ENCODE measurements around the gene APEH. TPM values are rescaled to one million over a fixed set of nuclear protein-coding genes. Genes with fewer than 3 reads are reported as not detected.

The APEH gene
- total RNA-seq, 1 donor from 2014 or later = 128 TPM

- DNase-seq = no peak
Observed at GRCh38 chr3:49652218-49652902, 21.8 kb upstream of the APEH start.

DNA sequence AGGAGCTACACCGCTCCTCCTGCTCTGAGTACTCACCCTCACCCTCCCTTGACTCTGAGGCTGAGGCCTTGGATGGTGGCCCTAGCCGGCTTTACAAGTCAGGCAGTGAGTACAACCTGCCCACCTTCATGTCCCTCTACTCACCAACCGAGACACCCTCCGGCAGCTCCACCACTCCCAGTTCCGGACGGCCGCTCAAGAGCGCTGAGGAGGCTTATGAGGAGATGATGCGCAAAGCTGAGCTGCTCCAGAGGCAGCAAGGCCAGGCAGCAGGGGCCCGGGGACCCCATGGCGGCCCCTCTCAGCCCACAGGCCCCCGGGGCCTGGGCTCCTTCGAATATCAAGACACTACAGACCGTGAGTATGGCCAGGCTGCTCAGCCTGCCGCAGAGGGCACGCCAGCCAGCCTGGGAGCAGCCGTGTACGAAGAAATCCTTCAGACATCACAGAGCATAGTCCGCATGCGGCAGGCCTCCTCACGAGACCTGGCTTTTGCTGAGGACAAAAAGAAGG is 21.2 kb upstream of the APEH start:
- no peak for DNase-seq

DNA sequence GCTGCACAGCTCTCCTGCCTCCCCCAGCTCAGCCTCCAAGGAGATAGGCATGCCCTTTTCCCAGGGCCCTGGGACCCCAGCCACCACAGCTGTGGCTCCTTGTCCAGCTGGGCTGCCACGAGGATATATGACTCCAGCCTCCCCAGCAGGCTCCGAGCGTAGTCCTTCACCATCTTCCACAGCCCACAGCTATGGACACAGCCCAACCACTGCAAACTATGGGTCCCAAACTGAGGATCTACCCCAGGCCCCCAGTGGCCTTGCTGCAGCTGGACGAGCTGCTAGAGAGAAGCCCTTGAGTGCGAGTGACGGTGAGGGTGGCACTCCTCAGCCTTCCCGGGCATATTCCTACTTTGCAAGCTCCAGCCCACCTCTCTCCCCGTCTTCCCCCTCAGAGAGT is 20.5 kb upstream of the APEH start:
- no peak for DNase-seq

DNA sequence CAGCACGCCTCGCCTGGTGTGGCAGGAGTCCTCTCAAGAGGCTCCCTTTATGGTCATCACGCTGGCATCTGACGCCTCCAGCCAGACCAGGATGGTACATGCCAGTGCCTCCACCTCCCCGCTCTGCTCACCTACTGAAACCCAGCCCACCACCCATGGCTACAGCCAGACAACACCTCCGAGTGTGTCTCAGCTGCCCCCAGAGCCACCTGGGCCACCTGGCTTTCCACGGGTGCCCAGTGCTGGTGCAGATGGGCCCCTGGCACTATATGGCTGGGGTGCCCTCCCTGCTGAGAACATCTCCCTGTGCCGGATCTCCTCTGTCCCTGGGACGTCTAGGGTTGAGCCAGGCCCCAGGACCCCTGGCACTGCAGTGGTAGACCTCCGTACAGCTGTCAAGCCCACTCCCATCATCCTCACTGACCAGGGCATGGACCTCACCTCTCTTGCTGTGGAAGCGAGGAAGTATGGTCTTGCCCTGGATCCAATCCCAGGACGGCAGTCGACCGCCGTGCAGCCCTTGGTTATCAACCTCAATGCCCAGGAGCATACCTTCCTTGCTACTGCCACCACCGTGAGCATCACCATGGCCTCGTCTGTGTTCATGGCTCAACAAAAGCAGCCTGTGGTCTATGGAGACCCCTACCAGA is 19.9 kb upstream of the APEH start:
- DNase-seq = no peak

GRCh38 chr3:49654955-49655556 is 19.1 kb upstream of the APEH start:
- no peak for DNase-seq

- no peak for DNase-seq
Observed at GRCh38 chr3:49655731-49656285, 18.3 kb upstream of the APEH start.

- no peak for DNase-seq
Observed at GRCh38 chr3:49656541-49657112, 17.5 kb upstream of the APEH start.

DNA sequence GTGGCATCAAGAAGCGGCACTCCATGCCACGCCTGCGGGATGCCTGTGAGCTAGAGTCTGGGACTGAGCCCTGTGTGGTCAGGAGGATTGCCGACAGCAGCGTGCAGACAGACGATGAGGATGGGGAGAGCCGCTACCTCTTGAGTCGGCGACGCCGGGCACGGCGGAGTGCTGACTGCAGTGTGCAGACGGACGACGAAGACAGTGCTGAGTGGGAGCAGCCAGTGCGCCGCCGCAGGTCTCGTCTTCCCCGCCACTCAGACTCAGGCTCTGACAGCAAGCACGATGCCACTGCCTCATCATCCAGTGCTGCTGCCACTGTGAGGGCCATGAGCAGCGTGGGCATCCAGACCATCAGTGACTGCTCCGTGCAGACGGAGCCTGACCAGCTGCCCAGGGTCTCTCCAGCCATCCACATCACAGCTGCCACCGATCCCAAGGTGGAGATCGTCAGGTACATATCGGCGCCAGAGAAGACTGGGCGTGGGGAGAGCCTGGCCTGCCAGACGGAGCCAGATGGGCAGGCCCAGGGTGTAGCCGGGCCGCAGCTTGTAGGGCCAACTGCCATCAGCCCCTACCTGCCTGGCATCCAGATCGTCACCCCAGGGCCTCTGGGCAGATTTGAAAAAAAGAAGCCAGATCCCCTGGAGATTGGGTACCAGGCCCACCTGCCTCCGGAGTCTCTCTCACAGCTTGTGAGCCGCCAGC is 16.8 kb upstream of the APEH start:
- no peak for DNase-seq

DNA sequence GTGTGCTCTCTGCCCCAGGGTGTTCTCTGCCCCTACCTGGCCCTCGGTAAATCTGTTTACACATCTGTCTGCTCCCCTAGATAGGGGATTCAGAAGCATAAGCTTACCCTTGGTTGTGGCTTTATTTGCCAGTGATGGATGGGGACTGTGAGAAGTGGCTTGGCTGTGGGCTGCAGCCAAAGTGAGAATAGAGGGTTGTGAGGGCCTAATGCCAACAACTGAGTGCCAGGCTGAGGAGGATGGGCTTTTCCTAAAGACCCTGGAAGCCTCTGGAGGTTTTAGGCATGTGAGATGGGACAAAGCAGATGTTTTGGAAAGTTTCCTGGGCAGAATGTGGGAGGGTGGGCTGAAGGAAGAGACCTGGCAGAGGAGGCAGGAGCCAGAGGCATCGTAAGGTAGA is 15.4 kb upstream of the APEH start:
- DNase-seq = no peak

GRCh38 chr3:49659756-49660155 is 14.4 kb upstream of the APEH start:
- no peak for DNase-seq

GRCh38 chr3:49661281-49661680 is 12.9 kb upstream of the APEH start:
- DNase-seq = no peak

GRCh38 chr3:49662021-49662420 is 12.1 kb upstream of the APEH start:
- DNase-seq = no peak

GRCh38 chr3:49662720-49663413 is 11.3 kb upstream of the APEH start:
- no peak for DNase-seq

DNA sequence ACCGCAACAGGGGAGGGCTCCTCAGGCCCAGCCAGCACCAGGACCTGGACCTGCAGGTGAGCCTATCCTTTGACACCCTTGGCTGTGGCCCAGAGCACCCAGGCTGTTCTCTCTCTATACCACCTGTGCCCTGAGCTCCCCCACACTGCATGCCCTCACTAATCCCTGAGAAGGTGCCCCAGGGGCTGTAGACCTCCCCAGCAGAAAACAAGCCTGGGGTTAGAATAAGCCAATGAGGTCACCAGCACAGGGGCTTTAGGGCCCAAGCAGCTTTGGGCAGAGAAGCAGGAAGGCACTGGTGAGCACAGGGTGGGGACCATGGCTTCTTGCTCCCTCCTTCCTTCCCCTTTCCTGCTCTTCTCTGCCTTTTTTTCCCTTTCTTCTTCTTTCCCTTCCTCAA is 10.3 kb upstream of the APEH start:
- DNase-seq = no peak

DNA sequence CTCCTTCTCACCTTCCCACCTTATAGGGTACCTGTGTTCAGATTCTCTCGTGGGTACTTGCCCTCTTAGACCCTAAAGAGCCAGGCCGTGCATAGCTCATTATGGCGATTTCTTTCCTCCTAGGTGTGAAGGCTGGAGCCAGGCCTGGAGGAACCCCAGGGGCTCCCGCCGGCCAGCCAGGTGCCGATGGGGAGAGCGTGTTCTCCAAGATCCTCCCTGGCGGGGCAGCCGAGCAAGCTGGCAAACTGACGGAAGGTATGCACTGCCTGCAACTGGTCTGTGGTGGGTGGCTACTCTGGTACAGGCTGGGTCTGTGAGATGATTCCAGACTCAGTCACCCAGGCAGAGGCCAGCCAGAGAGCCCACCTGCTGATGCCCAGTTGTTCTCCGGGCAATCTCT is 9.9 kb upstream of the APEH start:
- DNase-seq = no peak

DNA sequence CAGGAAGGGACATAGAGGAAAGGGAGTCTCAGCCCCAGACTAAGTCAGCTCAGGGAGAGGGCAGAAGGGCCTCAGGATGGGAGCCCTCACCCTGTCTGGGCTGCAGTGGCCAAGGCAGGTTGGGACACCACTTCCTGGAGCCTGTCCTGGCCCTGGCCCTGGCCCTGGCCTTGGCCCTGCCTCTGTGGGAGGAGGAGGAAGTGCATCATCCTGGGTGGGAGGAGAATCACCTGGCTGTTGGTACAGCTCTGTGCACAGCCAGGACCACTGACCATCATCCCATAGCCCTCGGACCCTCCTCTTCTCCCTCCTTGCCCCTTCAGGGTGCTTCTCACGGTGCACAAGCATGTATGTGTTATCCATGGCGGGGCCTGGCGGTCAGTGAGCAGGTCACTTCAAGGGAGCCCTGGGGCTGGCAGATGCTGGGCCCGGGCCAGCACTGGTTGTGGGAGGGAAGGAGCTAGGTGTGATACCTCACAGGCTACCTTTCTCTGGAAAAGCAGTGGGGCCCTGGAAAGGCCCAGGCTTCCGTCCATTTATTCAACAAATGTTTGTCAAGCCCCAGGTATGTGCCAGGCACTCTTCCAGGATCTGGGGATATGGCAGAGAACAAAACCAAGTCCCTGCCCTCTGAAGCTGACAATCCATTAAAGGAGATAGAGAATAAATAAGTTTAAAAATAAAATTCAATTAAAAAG is 8.2 kb upstream of the APEH start:
- DNase-seq = no peak

- no peak for DNase-seq
Observed at GRCh38 chr3:49666592-49666991, 7.6 kb upstream of the APEH start.

DNA sequence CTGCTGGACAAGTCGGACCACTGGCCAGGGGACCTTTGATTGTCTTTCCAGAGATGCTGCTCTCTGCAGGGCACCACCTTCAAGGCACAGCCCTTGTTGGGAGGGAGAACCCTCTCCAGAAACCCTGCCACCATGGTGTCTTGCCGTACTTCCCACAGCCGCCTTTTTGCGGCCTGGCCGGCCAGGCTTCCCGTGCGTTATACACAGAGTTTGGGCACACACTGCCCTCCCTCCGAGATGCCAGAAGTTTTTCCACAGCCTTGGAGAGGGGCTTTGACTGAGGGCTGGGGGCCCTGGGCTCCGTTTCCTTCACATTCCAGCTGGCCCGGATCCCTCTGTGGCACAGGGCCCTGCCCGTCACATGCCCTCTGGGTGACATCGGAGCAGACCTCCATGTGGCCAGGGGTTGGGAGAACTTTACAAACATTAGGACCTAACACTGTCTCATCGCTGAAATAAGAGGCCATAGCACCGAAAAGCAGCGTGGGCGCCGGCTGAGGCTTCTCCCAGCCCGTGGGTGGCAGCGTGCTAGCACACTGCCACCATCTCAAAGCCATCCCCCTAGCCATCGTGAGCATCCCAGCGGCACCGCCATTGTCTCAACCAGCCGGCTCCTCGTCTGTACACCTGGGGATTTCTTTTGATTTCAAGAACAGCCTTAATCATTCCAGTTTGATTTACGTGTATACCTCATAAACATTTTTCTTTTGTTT is 6.3 kb upstream of the APEH start:
- DNase-seq = no peak

DNA sequence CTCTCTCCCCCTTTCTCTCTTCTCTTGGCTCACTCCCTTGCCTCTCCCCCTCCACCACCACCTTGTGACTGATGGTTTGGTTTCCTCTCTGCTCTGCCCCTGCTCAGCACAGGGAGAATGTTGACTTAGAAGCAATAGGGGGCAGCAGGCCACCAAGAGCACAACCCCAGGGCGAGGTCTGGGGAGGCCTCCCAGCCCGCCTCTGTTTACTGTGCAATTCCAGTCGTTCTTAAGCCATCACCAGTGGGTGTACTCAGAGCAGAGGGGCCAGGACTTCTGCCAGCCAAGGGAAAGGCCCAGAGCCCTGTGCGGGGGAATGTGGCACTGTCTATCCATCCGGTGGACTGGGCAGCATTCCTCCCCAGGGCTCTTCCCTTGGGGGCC is 5.7 kb upstream of the APEH start:
- no peak for DNase-seq

- no peak for DNase-seq
Observed at GRCh38 chr3:49668861-49669260, 5.3 kb upstream of the APEH start.

GRCh38 chr3:49669352-49669751 is 4.8 kb upstream of the APEH start:
- no peak for DNase-seq

All from dermis blood vessel endothelial cell (primary cell).